GM23338 (cell line): ENCODE data around the gene GRID2IP. TPM values are rescaled to one million over a fixed set of nuclear protein-coding genes. Genes with fewer than 3 reads are reported as not detected.

ENCODE experiments used
- ATAC-seq: fragments of 200-7000 bp; cut with Tn5 transposase; 3 replicates; pipeline ENCODE4 v1.9.1; 2020
- DNase-seq: peaks from one replicate; pipeline ENCODE4 v3.0.0-alpha.2; 2015; ENCODE audit warnings: low spot score
- H2AFZ ChIP-seq: fragments of 200-600 bp; sonication (generic); 2 replicates; pipeline ENCODE4 v1.8.0; 2016; ENCODE audit warnings: antibody characterized with exemption, mild to moderate bottlenecking, moderate library complexity
- H3F3A ChIP-seq: fragments of 200-600 bp; sonication (generic); replicated peaks from 2 replicates; pipeline ENCODE4 v1.8.0; 2017; ENCODE audit warnings: antibody characterized with exemption, mixed run types, low read depth
- H3K27ac ChIP-seq: fragments of 200-600 bp; sonication (generic); 2 replicates; pipeline ENCODE4 v1.6.1; 2016; ENCODE audit warnings: low read depth
- H3K27me3 ChIP-seq: fragments of 200-600 bp; sonication (generic); 2 replicates; pipeline ENCODE4 v1.8.0; 2016; ENCODE audit warnings: mild to moderate bottlenecking, mixed run types, moderate library complexity; ENCODE audit not compliant: insufficient read depth
- H3K36me3 ChIP-seq: fragments of 200-600 bp; sonication (generic); 2 replicates; pipeline ENCODE4 v1.8.0; 2016; ENCODE audit warnings: mild to moderate bottlenecking; ENCODE audit not compliant: insufficient read depth
- H3K4me1 ChIP-seq: fragments of 200-600 bp; sonication (generic); 2 replicates; pipeline ENCODE4 v1.8.0; 2016; ENCODE audit warnings: mild to moderate bottlenecking, moderate library complexity; ENCODE audit not compliant: insufficient read depth
- H3K4me2 ChIP-seq: fragments of 200-600 bp; sonication (generic); 2 replicates; pipeline ENCODE4 v1.7.1; 2017; ENCODE audit warnings: mixed run types
- H3K4me3 ChIP-seq: fragments of 200-600 bp; sonication (generic); 2 replicates; pipeline ENCODE4 v1.6.1; 2016; ENCODE audit warnings: mixed run types
- H3K79me2 ChIP-seq: fragments of 200-600 bp; sonication (generic); replicated peaks from 2 replicates; pipeline ENCODE4 v1.8.0; 2017; ENCODE audit warnings: mild to moderate bottlenecking; ENCODE audit not compliant: insufficient read depth
- H3K9me2 ChIP-seq: fragments of 200-600 bp; sonication (generic); 2 replicates; pipeline ENCODE4 v1.8.0; 2017; ENCODE audit not compliant: insufficient read depth
- H4K20me1 ChIP-seq: fragments of 200-600 bp; sonication (generic); replicated peaks from 2 replicates; pipeline ENCODE4 v1.8.0; 2017; ENCODE audit warnings: mild to moderate bottlenecking; ENCODE audit not compliant: insufficient read depth
- H3K27ac Mint-ChIP-seq: 2 replicates; pipeline ENCODE4 v1.8.0; 2020; ENCODE audit warnings: inconsistent platforms, mild to moderate bottlenecking, moderate library complexity, mixed read lengths
- H3K27me3 Mint-ChIP-seq: 3 replicates; pipeline ENCODE4 v1.8.0; 2022; ENCODE audit warnings: low read depth, mild to moderate bottlenecking, moderate library complexity, mixed read lengths, inconsistent platforms; ENCODE audit not compliant: insufficient read depth, poor library complexity
- H3K36me3 Mint-ChIP-seq: 3 replicates; pipeline ENCODE4 v1.8.0; 2021; ENCODE audit warnings: low read depth, mild to moderate bottlenecking, inconsistent platforms, moderate library complexity, mixed read lengths
- H3K4me1 Mint-ChIP-seq: 3 replicates; pipeline ENCODE4 v1.8.0; 2020; ENCODE audit warnings: mild to moderate bottlenecking, inconsistent platforms, mixed read lengths
- H3K4me3 Mint-ChIP-seq: 3 replicates; pipeline ENCODE4 v1.8.0; 2021; ENCODE audit warnings: moderate library complexity, mild to moderate bottlenecking, inconsistent platforms, mixed read lengths
- H3K9me3 Mint-ChIP-seq: 3 replicates; pipeline ENCODE4 v1.8.0; 2020; ENCODE audit warnings: moderate library complexity, mild to moderate bottlenecking, inconsistent platforms, mixed read lengths
- CREB1 ChIP-seq: fragments of 250-450 bp; sonication (Bioruptor Pico); IDR thresholded peaks from 2 replicates; pipeline ENCODE4 v1.5.0; 2020; ENCODE audit warnings: low read depth, mild to moderate bottlenecking, moderate library complexity
- EZH2 ChIP-seq: fragments of 200-600 bp; sonication (generic); IDR thresholded peaks from one replicate; pipeline ENCODE4 v1.8.0; 2017; ENCODE audit warnings: antibody characterized with exemption, mild to moderate bottlenecking, low read depth; ENCODE audit not compliant: unreplicated experiment
- EZH2phosphoT487 ChIP-seq: fragments of 200-600 bp; sonication (generic); IDR thresholded peaks from one replicate; pipeline ENCODE4 v1.8.1; 2018; ENCODE audit warnings: antibody characterized with exemption; ENCODE audit not compliant: unreplicated experiment
- JUNB ChIP-seq: IDR thresholded peaks from one replicate; pipeline ENCODE4 v1.6.1; 2016; ENCODE audit warnings: antibody characterized with exemption; ENCODE audit not compliant: unreplicated experiment
- NANOG ChIP-seq: IDR thresholded peaks from 2 replicates; pipeline ENCODE4 v1.6.1; 2016; ENCODE audit warnings: antibody characterized with exemption, borderline replicate concordance
- POLR2AphosphoS5 ChIP-seq: IDR thresholded peaks from 2 replicates; pipeline ENCODE4 v1.6.1; 2016; ENCODE audit warnings: antibody characterized with exemption, low read depth
- STAT1 ChIP-seq: IDR thresholded peaks from one replicate; pipeline ENCODE4 v1.6.1; 2016; ENCODE audit warnings: antibody characterized with exemption; ENCODE audit not compliant: unreplicated experiment
- ZNF114 ChIP-seq: fragments of 250-450 bp; sonication (Bioruptor Pico); IDR thresholded peaks from 2 replicates; pipeline ENCODE4 v1.5.0; 2020; ENCODE audit warnings: mild to moderate bottlenecking, moderate library complexity
- ZNF331 ChIP-seq: fragments of 250-450 bp; sonication (Bioruptor Pico); IDR thresholded peaks from 2 replicates; pipeline ENCODE4 v1.5.0; 2020; ENCODE audit warnings: low read depth, mild to moderate bottlenecking, moderate library complexity
- polyA plus RNA-seq: library from polyadenylated mRNA; unstranded; fragments of >200 nt; fragmentation: Nextera tagmentation; extraction: Ambion mirVana; gene quantifications from 2 replicates; pipeline ENCODE4 v1.2.1, GENCODE V29; 2016
- total RNA-seq: library from RNA; depleted of rRNA; stranded (reverse); fragments of >200 nt; shearing (Covaris generic); gene quantifications from 2 replicates; pipeline ENCODE4 v1.2.3, GENCODE V29; 2014
- TF ChIP-seq, protein P1 (sequence below): IDR thresholded peaks from one replicate; pipeline ENCODE4 v1.6.1; 2018; ENCODE audit warnings: antibody characterized with exemption; ENCODE audit not compliant: unreplicated experiment
- TF ChIP-seq, protein P2 (sequence below), 2 experiments: fragments of 200-600 bp in 1 of 2; sonication (generic) in 1 of 2; conservative IDR thresholded peaks; 2 replicates each; pipeline versions ENCODE4 v1.5.1 to v1.6.1; 2016 to 2017; ENCODE audit warnings: antibody characterized with exemption in 2 of 2, low read depth in 2 of 2, mild to moderate bottlenecking in 2 of 2, moderate library complexity in 1 of 2
- TF ChIP-seq, protein P3 (sequence below): fragments of 250-450 bp; sonication (Bioruptor Pico); IDR thresholded peaks from 2 replicates; pipeline ENCODE4 v1.5.0; 2020; ENCODE audit warnings: mild to moderate bottlenecking, moderate library complexity
- TF ChIP-seq, protein P4 (sequence below): IDR thresholded peaks from 2 replicates; pipeline ENCODE4 v1.6.1; 2016; ENCODE audit warnings: antibody characterized with exemption

The GRID2IP gene
- total and polyA plus RNA-seq, 2 experiments from 2014 or later, result 0.73 to 1.5 TPM

DNA sequence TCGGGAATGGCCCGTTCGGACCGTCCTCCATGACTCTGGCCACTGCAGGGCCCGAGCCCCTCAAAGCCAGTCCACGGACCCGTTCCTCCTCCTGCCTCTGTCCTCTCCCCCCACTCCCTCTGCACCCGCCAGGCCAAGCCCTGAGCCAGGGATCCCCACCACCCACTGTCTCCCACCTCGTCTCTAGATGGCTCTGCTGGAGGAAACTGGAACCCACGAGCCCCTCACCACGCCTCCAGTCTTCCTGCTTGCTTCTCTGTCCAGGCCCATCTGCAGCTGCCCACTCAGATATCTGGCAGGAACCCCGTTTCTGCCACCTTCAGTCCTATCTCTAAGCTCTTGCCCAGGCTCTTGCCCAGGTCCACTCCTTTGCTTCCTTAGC, 24.3 kb downstream of the GRID2IP start:
- Histone ChIP-seq H3K4me2 (peak overlapping the region; percentile 84), H3K4me1 (peaks cover 20% of the 10 kb centered on the region), H3K36me3 (no peaks in the 10 kb centered on the region), H3K79me2 (no peaks in the 10 kb centered on the region), H4K20me1 (no peaks in the 10 kb centered on the region; the same call in 1 of the 2 replicates), H3K4me3 (peak overlapping the region; percentile 63), H3F3A (no peaks in the 10 kb centered on the region), H2AFZ (peak overlapping the region; percentile 84), H3K9me2 (no peaks in the 10 kb centered on the region), H3K27me3 (peaks cover 62% of the 10 kb centered on the region), H3K27ac (no peak overlapping the region)
- no peak for DNase-seq
- peaks cover 59% of the 10 kb centered on the region for H3K27me3 Mint-ChIP-seq
- peaks cover 21% of the 10 kb centered on the region for H3K4me1 Mint-ChIP-seq
- no peaks in the 10 kb centered on the region for H3K9me3 Mint-ChIP-seq
- no peak overlapping the region for H3K27ac Mint-ChIP-seq
- no peak for TF ChIP-seq EZH2phosphoT487
- no peak for TF ChIP-seq ZNF331 (CRISPR knock-in tag)
- no peak for TF ChIP-seq CREB1 (CRISPR knock-in tag)
- TF ChIP-seq NANOG, result no peak
- TF ChIP-seq, protein P1, sequence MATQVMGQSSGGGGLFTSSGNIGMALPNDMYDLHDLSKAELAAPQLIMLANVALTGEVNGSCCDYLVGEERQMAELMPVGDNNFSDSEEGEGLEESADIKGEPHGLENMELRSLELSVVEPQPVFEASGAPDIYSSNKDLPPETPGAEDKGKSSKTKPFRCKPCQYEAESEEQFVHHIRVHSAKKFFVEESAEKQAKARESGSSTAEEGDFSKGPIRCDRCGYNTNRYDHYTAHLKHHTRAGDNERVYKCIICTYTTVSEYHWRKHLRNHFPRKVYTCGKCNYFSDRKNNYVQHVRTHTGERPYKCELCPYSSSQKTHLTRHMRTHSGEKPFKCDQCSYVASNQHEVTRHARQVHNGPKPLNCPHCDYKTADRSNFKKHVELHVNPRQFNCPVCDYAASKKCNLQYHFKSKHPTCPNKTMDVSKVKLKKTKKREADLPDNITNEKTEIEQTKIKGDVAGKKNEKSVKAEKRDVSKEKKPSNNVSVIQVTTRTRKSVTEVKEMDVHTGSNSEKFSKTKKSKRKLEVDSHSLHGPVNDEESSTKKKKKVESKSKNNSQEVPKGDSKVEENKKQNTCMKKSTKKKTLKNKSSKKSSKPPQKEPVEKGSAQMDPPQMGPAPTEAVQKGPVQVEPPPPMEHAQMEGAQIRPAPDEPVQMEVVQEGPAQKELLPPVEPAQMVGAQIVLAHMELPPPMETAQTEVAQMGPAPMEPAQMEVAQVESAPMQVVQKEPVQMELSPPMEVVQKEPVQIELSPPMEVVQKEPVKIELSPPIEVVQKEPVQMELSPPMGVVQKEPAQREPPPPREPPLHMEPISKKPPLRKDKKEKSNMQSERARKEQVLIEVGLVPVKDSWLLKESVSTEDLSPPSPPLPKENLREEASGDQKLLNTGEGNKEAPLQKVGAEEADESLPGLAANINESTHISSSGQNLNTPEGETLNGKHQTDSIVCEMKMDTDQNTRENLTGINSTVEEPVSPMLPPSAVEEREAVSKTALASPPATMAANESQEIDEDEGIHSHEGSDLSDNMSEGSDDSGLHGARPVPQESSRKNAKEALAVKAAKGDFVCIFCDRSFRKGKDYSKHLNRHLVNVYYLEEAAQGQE, result no peak
- TF ChIP-seq ZNF114 (CRISPR knock-in tag), result no peak
- TF ChIP-seq, protein P2, sequence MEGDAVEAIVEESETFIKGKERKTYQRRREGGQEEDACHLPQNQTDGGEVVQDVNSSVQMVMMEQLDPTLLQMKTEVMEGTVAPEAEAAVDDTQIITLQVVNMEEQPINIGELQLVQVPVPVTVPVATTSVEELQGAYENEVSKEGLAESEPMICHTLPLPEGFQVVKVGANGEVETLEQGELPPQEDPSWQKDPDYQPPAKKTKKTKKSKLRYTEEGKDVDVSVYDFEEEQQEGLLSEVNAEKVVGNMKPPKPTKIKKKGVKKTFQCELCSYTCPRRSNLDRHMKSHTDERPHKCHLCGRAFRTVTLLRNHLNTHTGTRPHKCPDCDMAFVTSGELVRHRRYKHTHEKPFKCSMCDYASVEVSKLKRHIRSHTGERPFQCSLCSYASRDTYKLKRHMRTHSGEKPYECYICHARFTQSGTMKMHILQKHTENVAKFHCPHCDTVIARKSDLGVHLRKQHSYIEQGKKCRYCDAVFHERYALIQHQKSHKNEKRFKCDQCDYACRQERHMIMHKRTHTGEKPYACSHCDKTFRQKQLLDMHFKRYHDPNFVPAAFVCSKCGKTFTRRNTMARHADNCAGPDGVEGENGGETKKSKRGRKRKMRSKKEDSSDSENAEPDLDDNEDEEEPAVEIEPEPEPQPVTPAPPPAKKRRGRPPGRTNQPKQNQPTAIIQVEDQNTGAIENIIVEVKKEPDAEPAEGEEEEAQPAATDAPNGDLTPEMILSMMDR (conservative IDR thresholded peaks at IDR 0.05; ENCODE audit: low read depth in 2 of 2), result no peak
- no peak for TF ChIP-seq STAT1
- TF ChIP-seq EZH2, result no peak
- no peak for TF ChIP-seq POLR2AphosphoS5
- TF ChIP-seq, protein P3, sequence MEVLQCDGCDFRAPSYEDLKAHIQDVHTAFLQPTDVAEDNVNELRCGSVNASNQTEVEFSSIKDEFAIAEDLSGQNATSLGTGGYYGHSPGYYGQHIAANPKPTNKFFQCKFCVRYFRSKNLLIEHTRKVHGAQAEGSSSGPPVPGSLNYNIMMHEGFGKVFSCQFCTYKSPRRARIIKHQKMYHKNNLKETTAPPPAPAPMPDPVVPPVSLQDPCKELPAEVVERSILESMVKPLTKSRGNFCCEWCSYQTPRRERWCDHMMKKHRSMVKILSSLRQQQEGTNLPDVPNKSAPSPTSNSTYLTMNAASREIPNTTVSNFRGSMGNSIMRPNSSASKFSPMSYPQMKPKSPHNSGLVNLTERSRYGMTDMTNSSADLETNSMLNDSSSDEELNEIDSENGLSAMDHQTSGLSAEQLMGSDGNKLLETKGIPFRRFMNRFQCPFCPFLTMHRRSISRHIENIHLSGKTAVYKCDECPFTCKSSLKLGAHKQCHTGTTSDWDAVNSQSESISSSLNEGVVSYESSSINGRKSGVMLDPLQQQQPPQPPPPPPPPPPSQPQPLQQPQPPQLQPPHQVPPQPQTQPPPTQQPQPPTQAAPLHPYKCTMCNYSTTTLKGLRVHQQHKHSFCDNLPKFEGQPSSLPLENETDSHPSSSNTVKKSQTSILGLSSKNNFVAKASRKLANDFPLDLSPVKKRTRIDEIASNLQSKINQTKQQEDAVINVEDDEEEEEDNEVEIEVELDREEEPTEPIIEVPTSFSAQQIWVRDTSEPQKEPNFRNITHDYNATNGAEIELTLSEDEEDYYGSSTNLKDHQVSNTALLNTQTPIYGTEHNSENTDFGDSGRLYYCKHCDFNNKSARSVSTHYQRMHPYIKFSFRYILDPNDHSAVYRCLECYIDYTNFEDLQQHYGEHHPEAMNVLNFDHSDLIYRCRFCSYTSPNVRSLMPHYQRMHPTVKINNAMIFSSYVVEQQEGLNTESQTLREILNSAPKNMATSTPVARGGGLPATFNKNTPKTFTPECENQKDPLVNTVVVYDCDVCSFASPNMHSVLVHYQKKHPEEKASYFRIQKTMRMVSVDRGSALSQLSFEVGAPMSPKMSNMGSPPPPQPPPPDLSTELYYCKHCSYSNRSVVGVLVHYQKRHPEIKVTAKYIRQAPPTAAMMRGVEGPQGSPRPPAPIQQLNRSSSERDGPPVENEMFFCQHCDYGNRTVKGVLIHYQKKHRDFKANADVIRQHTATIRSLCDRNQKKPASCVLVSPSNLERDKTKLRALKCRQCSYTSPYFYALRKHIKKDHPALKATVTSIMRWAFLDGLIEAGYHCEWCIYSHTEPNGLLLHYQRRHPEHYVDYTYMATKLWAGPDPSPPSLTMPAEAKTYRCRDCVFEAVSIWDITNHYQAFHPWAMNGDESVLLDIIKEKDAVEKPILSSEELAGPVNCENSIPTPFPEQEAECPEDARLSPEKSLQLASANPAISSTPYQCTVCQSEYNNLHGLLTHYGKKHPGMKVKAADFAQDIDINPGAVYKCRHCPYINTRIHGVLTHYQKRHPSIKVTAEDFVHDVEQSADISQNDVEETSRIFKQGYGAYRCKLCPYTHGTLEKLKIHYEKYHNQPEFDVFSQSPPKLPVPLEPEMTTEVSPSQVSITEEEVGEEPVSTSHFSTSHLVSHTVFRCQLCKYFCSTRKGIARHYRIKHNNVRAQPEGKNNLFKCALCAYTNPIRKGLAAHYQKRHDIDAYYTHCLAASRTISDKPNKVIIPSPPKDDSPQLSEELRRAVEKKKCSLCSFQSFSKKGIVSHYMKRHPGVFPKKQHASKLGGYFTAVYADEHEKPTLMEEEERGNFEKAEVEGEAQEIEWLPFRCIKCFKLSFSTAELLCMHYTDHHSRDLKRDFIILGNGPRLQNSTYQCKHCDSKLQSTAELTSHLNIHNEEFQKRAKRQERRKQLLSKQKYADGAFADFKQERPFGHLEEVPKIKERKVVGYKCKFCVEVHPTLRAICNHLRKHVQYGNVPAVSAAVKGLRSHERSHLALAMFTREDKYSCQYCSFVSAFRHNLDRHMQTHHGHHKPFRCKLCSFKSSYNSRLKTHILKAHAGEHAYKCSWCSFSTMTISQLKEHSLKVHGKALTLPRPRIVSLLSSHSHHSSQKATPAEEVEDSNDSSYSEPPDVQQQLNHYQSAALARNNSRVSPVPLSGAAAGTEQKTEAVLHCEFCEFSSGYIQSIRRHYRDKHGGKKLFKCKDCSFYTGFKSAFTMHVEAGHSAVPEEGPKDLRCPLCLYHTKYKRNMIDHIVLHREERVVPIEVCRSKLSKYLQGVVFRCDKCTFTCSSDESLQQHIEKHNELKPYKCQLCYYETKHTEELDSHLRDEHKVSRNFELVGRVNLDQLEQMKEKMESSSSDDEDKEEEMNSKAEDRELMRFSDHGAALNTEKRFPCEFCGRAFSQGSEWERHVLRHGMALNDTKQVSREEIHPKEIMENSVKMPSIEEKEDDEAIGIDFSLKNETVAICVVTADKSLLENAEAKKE (CRISPR knock-in tag), result no peak
- no peak for TF ChIP-seq JUNB
- TF ChIP-seq, protein P4, sequence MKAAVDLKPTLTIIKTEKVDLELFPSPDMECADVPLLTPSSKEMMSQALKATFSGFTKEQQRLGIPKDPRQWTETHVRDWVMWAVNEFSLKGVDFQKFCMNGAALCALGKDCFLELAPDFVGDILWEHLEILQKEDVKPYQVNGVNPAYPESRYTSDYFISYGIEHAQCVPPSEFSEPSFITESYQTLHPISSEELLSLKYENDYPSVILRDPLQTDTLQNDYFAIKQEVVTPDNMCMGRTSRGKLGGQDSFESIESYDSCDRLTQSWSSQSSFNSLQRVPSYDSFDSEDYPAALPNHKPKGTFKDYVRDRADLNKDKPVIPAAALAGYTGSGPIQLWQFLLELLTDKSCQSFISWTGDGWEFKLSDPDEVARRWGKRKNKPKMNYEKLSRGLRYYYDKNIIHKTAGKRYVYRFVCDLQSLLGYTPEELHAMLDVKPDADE, result no peak
- ATAC-seq, result peak; percentile 3
- H3K4me3 Mint-ChIP-seq, result peak overlapping the region; percentile 61
- no peaks in the 10 kb centered on the region; the same call in 2 of the 3 replicates for H3K36me3 Mint-ChIP-seq
